Esophagus squamous epithelium (tissue), 5 donors: ENCODE measurements around the gene SIAH3. TPM values are rescaled to one million over a fixed set of nuclear protein-coding genes. Genes with fewer than 3 reads are reported as not detected.

Experiments used
- DNase-seq: peaks from one replicate; lab custom pipeline; 2025; lab: John Stamatoyannopoulos, UW
- H3K27ac ChIP-seq, 4 donors: fragments of 200-600 bp; sonication (generic); one replicate each; pipeline ENCODE4 v1.5.1; 2016 to 2019; ENCODE audit warnings: mild to moderate bottlenecking in 1 of 4
- H3K27me3 ChIP-seq, 4 donors: fragments of 200-600 bp; sonication (generic); 1 replicate in 3 of 4; 2 replicates in 1 of 4; pipeline versions ENCODE4 v1.5.1 to v1.6.0; 2017 to 2021; ENCODE audit warnings: antibody characterized with exemption in 1 of 4
- H3K36me3 ChIP-seq, 3 donors: fragments of 200-600 bp; sonication (generic); one replicate each; pipeline ENCODE4 v1.5.1; 2016 to 2019
- H3K4me1 ChIP-seq, 3 donors: fragments of 200-600 bp; sonication (generic); one replicate each; pipeline ENCODE4 v1.5.1; 2017 to 2019
- H3K4me3 ChIP-seq, 4 donors: fragments of 200-600 bp; sonication (generic); 1 replicate in 3 of 4; 2 replicates in 1 of 4; pipeline ENCODE4 v1.5.1; 2016 to 2019; ENCODE audit warnings: mild to moderate bottlenecking in 2 of 4, moderate library complexity in 1 of 4
- H3K9me3 ChIP-seq, 3 donors: fragments of 200-600 bp; sonication (generic); one replicate each; pipeline ENCODE4 v1.5.1; 2016 to 2019
- POLR2A ChIP-seq, 4 donors: fragments of 450-650 bp; IDR thresholded peaks; one replicate each; pipeline ENCODE4 v1.6.1; 2017; ENCODE audit warnings: antibody characterized with exemption in 4 of 4, mild to moderate bottlenecking in 4 of 4, moderate library complexity in 3 of 4
- WGBS, 2 donors: methylation state at CpG; one replicate each; pipeline ENCODE4 v1.1.5; 2018; 5-methylcytosine and 5-hydroxymethylcytosine counted together
- intact Hi-C: fragments of 100-400 bp; cut with DNase I; formaldehyde crosslinking; loops from one replicate; pipeline ENCODE4 v1.15.0; 2022
- total RNA-seq, 4 donors: library from RNA; depleted of rRNA; stranded (reverse); fragments of >200 nt; gene quantifications; one replicate each; pipeline ENCODE4 v1.1.0, GENCODE V29; 2016
- TF ChIP-seq, protein P1 (sequence below), 6 experiments: fragments of 450-650 bp in 4 of 6; fragments of 200-600 bp in 2 of 6; sonication (generic) in 2 of 6; IDR thresholded peaks; one replicate each; pipeline ENCODE4 v1.5.1; 2016 to 2019; ENCODE audit warnings: antibody characterized with exemption in 6 of 6, mild to moderate bottlenecking in 4 of 6, moderate library complexity in 4 of 6
- donor health status: DM: yes; HTN: yes; CAD: no.

The SIAH3 gene
- total RNA-seq, 4 donors from 2014 or later: 0.09 TPM; not detected in 3

DNA sequence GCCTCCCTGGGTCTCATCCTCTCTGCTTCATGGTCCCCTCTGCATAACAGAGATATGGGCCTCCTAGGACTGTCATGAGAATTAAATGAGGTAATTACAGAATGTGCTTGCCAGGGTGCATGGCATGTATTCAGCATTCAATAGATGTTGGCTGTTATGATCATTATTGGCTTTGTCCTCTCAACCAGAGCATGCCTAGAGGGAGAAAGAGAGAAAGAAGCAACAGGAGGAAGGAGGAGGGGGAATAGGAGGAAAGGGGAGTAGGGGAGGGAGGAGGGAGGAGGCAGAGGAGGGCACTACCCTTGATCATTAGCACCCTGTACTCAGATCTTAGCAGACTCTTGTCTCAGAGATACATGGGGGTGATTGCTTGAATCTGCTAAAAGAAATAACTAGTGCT, 41.0 kb upstream of the SIAH3 start:
- H3K27ac ChIP-seq: no peak overlapping the region
- intact Hi-C loops: no loop called here
- H3K9me3 ChIP-seq: no peaks in the 10 kb centered on the region
- H3K36me3 ChIP-seq: no peaks in the 10 kb centered on the region
- DNase-seq: no peak
- H3K4me1 ChIP-seq: no peaks in the 10 kb centered on the region
- TF ChIP-seq POLR2A (IDR thresholded peaks at IDR 0.05): no peak
- TF ChIP-seq, protein P1, sequence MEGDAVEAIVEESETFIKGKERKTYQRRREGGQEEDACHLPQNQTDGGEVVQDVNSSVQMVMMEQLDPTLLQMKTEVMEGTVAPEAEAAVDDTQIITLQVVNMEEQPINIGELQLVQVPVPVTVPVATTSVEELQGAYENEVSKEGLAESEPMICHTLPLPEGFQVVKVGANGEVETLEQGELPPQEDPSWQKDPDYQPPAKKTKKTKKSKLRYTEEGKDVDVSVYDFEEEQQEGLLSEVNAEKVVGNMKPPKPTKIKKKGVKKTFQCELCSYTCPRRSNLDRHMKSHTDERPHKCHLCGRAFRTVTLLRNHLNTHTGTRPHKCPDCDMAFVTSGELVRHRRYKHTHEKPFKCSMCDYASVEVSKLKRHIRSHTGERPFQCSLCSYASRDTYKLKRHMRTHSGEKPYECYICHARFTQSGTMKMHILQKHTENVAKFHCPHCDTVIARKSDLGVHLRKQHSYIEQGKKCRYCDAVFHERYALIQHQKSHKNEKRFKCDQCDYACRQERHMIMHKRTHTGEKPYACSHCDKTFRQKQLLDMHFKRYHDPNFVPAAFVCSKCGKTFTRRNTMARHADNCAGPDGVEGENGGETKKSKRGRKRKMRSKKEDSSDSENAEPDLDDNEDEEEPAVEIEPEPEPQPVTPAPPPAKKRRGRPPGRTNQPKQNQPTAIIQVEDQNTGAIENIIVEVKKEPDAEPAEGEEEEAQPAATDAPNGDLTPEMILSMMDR (IDR thresholded peaks at IDR 0.05): no peak
- H3K4me3 ChIP-seq: no peak overlapping the region
- peaks cover 0 to 20% (median 0%) of the 10 kb centered on the region in 4 donors for H3K27me3 ChIP-seq

DNA sequence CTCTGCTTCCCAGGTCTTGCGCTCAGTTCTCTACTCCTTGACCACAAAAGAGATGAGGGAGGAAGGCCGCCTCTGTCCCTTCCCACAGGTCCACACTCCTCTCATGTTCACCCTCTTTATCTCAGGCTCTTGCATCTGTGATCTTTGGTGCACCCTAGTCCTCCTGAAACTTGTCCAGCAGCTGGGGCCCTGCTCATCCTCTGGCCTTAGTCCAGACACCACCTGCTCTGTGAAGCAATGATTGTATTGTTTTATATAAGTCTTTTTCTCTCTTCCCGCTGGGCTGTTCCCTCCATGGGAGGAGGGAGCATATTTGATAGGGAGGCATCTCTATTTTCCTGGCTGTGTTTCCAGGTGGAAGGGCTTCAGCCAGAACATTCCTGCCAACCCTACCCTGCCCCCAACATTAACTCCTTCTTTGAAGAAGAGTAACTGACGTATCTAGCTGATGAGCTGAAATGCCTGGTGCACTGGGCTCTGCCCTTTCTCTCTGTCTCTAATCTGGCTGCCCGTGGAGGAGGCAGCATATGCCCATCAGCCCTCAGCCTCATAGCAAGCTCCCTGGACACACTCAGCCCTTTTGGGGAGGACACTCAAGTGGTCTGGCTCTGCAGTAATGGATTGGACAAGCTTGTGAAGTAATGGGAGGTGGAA, 38.2 kb upstream of the SIAH3 start:
- intact Hi-C loops: no loop called here
- DNase-seq: no peak
- no peaks in the 10 kb centered on the region for H3K9me3 ChIP-seq
- no peaks in the 10 kb centered on the region for H3K36me3 ChIP-seq
- peaks cover 0 to 2% (median 0%) of the 10 kb centered on the region in 4 donors for H3K27me3 ChIP-seq
- H3K4me1 ChIP-seq: no peaks in the 10 kb centered on the region
- no peak overlapping the region for H3K4me3 ChIP-seq
- 90 to 96% methylated on average over 3 to 4 of the region's 5 CpGs for WGBS, 2 donors
- no peak overlapping the region for H3K27ac ChIP-seq
- TF ChIP-seq, protein P1 (IDR thresholded peaks at IDR 0.05): no peak
- no peak for TF ChIP-seq POLR2A (IDR thresholded peaks at IDR 0.05)

DNA sequence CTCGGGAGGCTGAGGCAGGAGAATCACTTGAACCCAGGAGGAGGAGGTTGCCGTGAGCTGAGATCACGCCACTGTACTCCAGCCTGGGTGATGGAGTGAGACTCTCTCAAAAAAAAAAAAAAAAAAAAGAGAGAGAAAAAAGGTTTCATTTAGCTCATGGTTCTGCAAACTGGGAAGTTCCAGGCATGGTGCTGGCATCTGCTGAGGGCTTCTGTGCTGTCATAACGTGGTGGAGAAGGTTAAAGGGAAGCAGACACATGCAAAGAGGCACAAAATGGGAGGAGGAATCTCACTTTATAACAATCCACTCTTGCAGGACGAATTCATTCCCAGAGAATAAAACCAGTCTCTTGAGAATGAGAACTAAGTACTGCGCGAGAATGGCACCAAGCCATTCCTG, 34.9 kb upstream of the SIAH3 start:
- TF ChIP-seq, protein P1 (IDR thresholded peaks at IDR 0.05): no peak
- no peak for TF ChIP-seq POLR2A (IDR thresholded peaks at IDR 0.05)
- Histone ChIP-seq H3K27ac (no peak overlapping the region), H3K27me3 (peaks cover 0 to 4% (median 0%) of the 10 kb centered on the region in 4 donors), H3K36me3 (no peaks in the 10 kb centered on the region), H3K9me3 (no peaks in the 10 kb centered on the region), H3K4me3 (no peak overlapping the region), H3K4me1 (no peaks in the 10 kb centered on the region)
- DNase-seq: no peak
- intact Hi-C loops: no loop called here
- WGBS, 2 donors: 65 to 71% methylated on average over 7 of the region's 7 CpGs

DNA sequence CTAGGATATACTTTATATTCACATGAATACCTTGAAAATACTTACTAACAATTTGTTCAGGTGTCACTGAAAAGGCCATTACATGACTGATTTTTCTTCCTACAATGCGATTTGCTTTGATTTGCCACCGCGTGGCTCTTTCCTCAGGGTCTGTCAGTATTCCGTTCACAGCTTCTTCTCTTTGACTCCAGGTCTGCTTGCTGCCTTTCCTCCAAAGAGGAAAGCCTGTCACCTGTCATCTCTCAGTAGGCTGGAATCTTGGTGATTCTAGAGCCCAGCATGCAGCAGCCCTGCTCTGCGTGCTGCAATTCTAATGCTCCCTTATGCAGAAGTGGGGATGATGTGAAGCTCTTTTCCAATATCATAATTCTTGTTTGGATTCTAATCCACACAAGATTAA, 33.6 kb upstream of the SIAH3 start:
- Histone ChIP-seq H3K27me3 (peaks cover 0 to 4% (median 0%) of the 10 kb centered on the region in 4 donors), H3K4me3 (no peak overlapping the region), H3K36me3 (no peaks in the 10 kb centered on the region), H3K9me3 (no peaks in the 10 kb centered on the region), H3K4me1 (no peaks in the 10 kb centered on the region), H3K27ac (no peak overlapping the region)
- TF ChIP-seq POLR2A (IDR thresholded peaks at IDR 0.05): no peak
- TF ChIP-seq, protein P1 (IDR thresholded peaks at IDR 0.05): no peak
- no peak for DNase-seq
- 91 to 93% methylated on average over 5 of the region's 5 CpGs for WGBS, 2 donors
- intact Hi-C loops: no loop called here

DNA sequence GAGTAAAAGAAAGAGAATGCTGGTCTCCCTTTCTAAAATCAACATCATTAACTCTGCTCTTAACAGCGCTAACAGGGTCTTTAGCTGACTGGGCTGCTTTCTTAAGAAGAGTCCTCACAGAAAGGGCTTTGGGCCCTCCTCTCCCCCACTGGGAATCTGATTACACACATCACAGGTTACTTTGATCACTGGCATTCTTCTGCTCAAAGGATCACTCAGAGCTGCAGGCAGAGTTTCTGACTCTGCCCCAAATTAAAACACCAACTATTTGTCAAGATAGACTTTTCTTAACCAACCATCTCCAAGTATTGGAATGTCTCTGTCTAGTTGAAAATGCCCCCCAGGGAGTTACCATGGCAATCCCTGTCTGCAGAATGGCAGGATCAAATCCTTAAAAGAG, 31.1 kb upstream of the SIAH3 start:
- intact Hi-C loops: no loop called here
- Histone ChIP-seq H3K27ac (no peak overlapping the region), H3K4me3 (no peak overlapping the region), H3K4me1 (no peaks in the 10 kb centered on the region), H3K27me3 (peaks cover 0 to 4% (median 0%) of the 10 kb centered on the region in 4 donors), H3K36me3 (no peaks in the 10 kb centered on the region), H3K9me3 (no peaks in the 10 kb centered on the region)
- DNase-seq: no peak
- 82 to 85% methylated on average over 1 of the region's 1 CpG for WGBS, 2 donors
- no peak for TF ChIP-seq POLR2A (IDR thresholded peaks at IDR 0.05)
- TF ChIP-seq, protein P1 (IDR thresholded peaks at IDR 0.05): no peak
